Mucosa of rectum (tissue), 2 donors: Measurements from ENCODE around the gene DTX2.
"Not testable (repeated sequence)": the region's sequence is repeated elsewhere in the genome, so short reads cannot be mapped to it uniquely, and the experiment has no call there.

Experiments
- H3K27ac ChIP-seq, 2 donors: one replicate each; pipeline ENCODE4 v1.7.0; 2013; ENCODE audit warnings: inconsistent platforms in 2 of 2, low read depth in 2 of 2, low read length in 2 of 2
- H3K27me3 ChIP-seq, 2 donors: one replicate each; pipeline ENCODE4 v1.7.0; 2013; ENCODE audit warnings: low read length in 2 of 2; ENCODE audit not compliant: control insufficient read depth in 2 of 2, insufficient read depth in 2 of 2
- H3K36me3 ChIP-seq, 2 donors: one replicate each; pipeline ENCODE4 v1.7.0; 2013; ENCODE audit warnings: low read length in 2 of 2; ENCODE audit not compliant: control insufficient read depth in 2 of 2, insufficient read depth in 2 of 2
- H3K4me1 ChIP-seq, 2 donors: one replicate each; pipeline ENCODE4 v1.7.0; 2013; ENCODE audit warnings: low read length in 2 of 2, mild to moderate bottlenecking in 1 of 2; ENCODE audit not compliant: control insufficient read depth in 2 of 2, insufficient read depth in 2 of 2
- H3K4me3 ChIP-seq, 2 donors: one replicate each; pipeline ENCODE4 v1.7.0; 2013; ENCODE audit warnings: low read length in 2 of 2
- H3K9ac ChIP-seq, 2 donors: one replicate each; pipeline ENCODE4 v1.7.0; 2013; ENCODE audit warnings: low read length in 2 of 2, low read depth in 1 of 2, mild to moderate bottlenecking in 1 of 2
- H3K9me3 ChIP-seq, 2 donors: one replicate each; pipeline ENCODE4 v1.7.0; 2013; ENCODE audit warnings: low read length in 2 of 2; ENCODE audit not compliant: control insufficient read depth in 2 of 2
- donor health status: healthy.
- donor health status: Normal muscosa, but diverticular disease.

Gene DTX2

DNA sequence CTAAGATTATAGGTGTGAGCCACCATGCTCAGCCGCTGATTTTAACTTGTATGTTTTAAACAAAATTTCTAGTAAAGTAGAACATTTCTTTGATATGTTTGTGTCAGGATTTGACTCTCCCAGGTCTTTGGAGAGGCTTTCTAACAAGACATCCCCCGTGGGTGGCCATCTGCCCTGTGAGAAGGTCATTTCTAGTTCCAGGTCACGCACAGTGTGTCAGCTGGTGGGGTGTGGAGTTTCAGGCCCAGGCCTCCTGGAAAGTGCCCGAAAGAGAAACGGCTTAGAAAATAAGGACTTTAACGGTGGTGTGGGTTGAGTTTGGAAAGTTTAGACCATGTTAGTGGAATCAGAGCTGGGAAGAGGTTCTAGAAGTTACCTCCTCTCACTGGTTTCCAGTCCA is 11.6 kb downstream of the DTX2 start:
- not testable (repeated sequence) for H3K36me3 ChIP-seq, H3K9me3 ChIP-seq, H3K27me3 ChIP-seq, H3K9ac ChIP-seq, H3K4me1 ChIP-seq, H3K4me3 ChIP-seq, H3K27ac ChIP-seq

DNA sequence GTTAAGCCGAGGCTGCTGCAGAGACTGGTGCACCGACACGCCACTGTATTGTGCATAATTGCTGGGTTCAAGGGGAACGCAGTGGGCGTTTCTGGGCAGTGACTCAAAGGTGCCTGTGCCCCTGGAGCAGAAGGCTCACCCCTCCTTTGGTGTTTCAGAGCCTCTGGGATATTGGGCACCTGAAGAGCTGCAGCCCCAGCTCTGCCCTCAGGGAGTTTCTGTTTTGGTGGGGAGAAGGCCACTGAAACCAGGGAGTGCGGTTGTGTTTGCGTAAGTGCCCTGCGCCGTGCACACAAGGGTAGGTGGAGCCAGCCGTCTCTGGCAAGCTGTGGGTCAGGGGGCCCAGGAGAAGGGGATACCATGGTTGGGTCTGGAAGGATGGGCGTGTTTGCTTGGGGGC is 14.8 kb downstream of the DTX2 start:
- not testable (repeated sequence) for H3K9me3 ChIP-seq, H3K4me3 ChIP-seq, H3K36me3 ChIP-seq, H3K9ac ChIP-seq, H3K4me1 ChIP-seq, H3K27ac ChIP-seq, H3K27me3 ChIP-seq

DNA sequence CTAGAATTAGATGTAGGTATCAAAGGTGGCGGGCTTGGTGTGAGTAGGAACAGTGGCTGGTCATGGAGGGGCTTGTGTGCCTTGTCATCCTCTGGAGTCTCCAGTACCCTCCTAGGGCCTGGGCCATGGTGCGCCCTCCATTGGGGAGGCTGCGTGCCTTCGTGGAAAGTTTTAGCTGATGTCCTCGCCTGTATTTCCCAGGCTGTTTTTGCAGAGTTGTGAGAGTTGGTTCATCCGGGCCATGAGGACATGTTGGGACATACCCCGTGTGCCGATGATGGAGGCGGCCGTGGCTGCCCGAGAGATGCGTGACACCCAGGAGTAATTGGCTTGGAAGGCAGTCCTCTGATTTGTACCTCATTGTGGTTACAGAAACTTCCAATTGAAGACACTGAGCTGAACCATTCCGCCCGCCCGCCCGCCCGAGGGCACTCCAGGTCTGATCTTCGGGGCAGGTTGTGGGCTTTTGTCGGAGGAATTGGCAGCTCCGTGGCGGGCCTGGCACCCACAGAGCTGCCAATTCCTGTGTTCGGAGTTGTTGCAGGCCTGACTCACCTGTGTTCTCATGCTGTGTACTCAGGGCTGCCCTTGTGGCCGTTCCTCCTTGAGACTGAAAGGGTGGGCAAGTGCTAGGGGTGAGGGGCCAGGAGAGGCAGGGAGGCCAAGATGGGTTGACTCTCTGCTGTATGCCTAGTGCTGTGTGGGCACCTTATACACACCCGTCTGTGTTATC is 15.4 kb downstream of the DTX2 start:
- H3K4me1 ChIP-seq, H3K27me3 ChIP-seq, H3K27ac ChIP-seq, H3K9me3 ChIP-seq, H3K9ac ChIP-seq, H3K4me3 ChIP-seq, H3K36me3 ChIP-seq: not testable (repeated sequence)

DNA sequence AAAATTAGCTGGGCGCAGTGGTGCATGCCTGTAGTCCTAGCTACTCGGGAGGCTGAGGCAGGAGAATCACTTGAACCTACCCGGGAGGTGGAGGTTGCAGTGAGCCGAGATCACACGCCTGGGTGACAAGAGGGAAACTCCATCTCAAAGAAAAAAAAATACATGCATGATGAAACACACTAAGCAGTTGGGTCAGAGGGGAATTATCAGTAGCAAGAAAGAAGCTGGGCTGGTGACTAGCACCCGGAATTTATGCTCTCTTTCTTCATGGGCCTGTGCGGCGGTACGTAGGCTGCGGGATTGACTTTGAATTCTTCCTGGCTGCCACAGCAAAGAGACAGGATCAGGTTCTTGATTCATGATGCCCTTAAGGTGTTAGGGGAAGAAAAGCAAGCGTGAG is 18.1 kb downstream of the DTX2 start:
- peaks cover 0 to 12% of the 10 kb centered on the region in 2 donors for H3K36me3 ChIP-seq
- H3K4me3 ChIP-seq, H3K27ac ChIP-seq, H3K4me1 ChIP-seq, H3K27me3 ChIP-seq, H3K9me3 ChIP-seq, H3K9ac ChIP-seq: not testable (repeated sequence)

DNA sequence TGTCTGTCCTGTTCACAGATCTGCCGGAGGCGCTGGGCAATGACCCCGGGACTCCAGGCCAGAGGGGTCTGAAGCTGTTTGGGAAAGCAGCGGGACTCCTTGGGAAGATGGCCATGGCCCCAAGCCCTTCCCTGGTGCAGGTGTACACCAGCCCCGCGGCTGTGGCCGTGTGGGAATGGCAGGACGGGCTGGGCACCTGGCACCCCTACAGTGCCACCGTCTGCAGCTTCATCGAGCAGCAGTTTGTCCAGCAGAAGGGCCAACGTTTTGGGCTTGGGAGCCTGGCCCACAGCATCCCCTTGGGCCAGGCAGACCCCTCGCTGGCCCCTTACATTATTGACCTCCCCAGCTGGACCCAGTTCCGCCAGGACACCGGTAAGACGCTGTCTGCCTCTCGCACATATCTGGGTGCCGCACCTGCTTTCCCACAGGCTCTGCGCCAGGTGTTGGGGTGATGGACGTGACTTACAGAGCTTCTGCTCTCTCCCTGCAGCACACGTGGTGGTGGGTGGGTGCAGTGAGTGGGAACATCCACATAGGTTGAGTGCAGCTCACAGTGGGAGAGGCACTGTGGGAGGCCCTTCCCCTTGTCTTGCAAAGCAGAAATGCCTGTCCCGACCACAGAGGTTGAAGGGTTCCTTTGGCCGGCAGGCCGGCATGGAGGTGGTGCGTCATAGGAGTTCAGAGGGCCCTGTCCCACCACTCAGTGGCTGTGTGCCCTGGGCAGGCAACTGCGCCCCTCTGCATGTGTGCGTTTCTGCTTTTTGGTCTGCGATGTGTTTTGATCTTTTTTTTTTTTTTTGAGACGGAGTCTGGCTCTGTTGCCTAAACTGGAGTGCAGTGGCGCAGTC is 19.1 kb downstream of the DTX2 start:
- not testable (repeated sequence) for H3K4me1 ChIP-seq, H3K9ac ChIP-seq, H3K4me3 ChIP-seq, H3K9me3 ChIP-seq, H3K27me3 ChIP-seq, H3K27ac ChIP-seq
- H3K36me3 ChIP-seq: peaks cover 0 to 12% of the 10 kb centered on the region in 2 donors

DNA sequence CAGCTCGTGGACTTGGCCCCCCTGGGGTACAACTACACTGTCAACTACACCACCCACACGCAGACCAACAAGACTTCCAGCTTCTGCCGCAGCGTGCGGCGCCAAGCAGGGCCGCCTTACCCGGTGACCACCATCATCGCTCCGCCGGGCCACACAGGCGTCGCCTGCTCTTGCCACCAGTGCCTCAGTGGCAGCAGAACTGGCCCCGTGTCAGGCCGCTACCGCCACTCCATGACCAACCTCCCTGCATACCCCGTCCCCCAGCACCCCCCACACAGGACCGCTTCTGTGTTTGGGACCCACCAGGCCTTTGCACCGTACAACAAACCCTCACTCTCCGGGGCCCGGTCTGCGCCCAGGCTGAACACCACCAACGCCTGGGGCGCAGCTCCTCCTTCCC is 21.2 kb downstream of the DTX2 start:
- H3K36me3 ChIP-seq: peaks cover 0 to 12% of the 10 kb centered on the region in 2 donors
- H3K27me3 ChIP-seq, H3K9ac ChIP-seq, H3K4me3 ChIP-seq, H3K27ac ChIP-seq, H3K9me3 ChIP-seq, H3K4me1 ChIP-seq: not testable (repeated sequence)

DNA sequence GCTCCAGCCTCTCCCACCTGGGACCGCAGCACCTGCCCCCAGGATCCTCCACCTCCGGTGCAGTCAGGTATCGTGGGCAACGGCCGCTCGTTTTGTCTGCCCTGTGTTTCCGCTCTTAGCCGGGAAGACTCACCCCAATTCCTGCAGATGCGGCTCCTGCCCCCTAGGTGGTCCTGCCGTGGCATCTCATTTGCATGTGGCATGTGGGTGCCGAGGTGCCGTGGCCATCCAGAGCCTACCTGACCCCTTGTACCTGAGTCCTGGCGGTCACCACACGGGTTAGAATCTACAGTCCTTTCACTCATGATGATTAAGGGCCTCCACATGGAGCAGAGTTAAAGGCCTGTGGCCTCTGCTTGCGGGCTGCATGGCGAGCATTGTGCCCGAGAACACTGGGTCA is 21.6 kb downstream of the DTX2 start:
- H3K27me3 ChIP-seq, H3K9me3 ChIP-seq, H3K4me1 ChIP-seq, H3K27ac ChIP-seq, H3K9ac ChIP-seq, H3K4me3 ChIP-seq: not testable (repeated sequence)
- H3K36me3 ChIP-seq: peaks cover 0 to 12% of the 10 kb centered on the region in 2 donors

DNA sequence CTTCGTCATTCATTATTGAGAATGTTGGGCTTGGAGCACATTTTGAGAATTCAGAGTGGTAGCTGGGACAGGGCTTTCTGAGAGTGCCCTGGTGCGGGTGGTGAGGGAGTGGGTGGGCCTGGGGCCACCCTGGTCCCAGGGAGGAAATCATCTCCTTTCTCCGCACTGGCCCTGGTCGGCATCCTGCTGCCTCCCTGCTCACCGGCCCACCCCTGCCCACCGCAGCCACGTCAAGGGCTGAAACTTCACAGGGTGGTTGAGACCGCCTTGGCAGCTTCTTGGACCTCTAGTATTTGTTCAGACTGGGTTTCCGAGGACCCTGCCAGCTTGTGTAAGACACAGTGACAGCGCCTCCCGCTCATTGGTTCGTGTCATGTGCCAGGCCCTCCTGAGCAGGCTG is 22.9 kb downstream of the DTX2 start:
- not testable (repeated sequence) for H3K9ac ChIP-seq, H3K4me3 ChIP-seq, H3K27me3 ChIP-seq, H3K9me3 ChIP-seq, H3K4me1 ChIP-seq, H3K27ac ChIP-seq
- H3K36me3 ChIP-seq: peaks cover 0 to 12% of the 10 kb centered on the region in 2 donors

DNA sequence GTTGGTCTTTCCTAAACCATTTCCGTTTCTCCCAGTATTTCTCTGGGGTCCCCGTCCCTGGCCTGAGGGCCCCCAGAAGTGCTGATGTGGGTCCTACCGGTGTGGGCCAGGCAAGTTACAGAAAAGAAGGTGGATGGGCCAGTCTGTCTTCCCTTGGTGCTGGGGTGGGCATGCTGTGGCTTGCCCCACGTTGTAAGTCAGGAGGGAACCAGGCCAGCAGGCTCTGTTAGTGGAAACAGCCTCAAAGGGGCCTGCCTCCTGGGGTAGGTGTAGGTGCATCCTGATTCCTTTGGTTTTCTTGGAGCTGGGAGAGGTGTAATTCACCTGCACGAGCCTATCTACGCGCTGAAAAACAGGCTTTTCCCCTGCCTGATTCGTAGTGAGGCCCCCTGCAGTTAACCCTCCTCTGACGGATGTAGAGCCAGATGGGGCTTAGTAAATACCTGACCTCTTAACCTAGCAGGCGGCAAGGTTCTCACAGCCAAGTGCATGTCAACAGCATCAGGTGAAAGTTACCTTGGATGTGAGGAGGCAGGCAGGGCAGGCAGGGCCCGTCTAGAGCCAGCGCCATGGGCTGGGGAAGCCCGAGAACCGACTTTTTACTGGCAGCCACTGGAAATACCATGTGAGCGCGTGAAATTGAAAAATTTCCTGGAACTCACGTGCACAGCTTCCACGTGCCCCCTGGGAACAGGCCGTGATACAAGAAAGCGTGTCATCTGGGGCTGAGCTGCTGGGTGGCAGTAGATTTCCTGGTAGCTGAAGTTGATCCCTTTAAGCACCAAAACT is 24.5 kb downstream of the DTX2 start:
- not testable (repeated sequence) for H3K4me1 ChIP-seq, H3K4me3 ChIP-seq, H3K27me3 ChIP-seq, H3K36me3 ChIP-seq, H3K27ac ChIP-seq, H3K9me3 ChIP-seq, H3K9ac ChIP-seq

DNA sequence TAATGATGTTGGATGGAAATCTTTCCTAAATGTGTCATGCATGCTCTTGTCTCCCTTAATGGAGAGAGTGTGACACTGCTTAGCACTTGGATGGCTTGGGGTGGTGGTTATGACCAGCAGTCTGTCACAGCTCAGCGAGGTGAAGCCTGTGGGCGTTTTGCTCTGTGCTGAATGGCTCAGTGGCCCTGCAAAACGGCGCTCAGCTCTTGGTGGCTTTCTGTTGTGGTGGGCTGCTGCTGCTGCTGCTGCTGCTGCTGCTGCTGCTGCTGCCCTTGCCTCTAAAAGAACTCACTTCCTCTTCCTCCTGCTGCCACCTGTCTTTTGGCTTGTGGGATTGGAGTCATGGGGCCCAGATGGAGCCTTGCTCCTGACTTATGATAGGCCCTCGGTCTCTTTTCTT is 25.1 kb downstream of the DTX2 start:
- not testable (repeated sequence) for H3K27ac ChIP-seq, H3K27me3 ChIP-seq, H3K4me3 ChIP-seq, H3K9me3 ChIP-seq, H3K4me1 ChIP-seq, H3K9ac ChIP-seq, H3K36me3 ChIP-seq
